Prostate gland (tissue), 2 donors: ENCODE results near the gene PLAC8.

Experiments
- CTCF ChIP-seq, 4 experiments: fragments of 200-600 bp in 2 of 4; fragments of 450-650 bp in 2 of 4; sonication (generic) in 2 of 4; IDR thresholded peaks; 1 replicate in 3 of 4; 2 replicates in 1 of 4; pipeline ENCODE4 v1.5.1; 2016 to 2019; ENCODE audit warnings: antibody characterized with exemption in 4 of 4, mild to moderate bottlenecking in 2 of 4, moderate library complexity in 2 of 4
- POLR2A ChIP-seq: fragments of 450-650 bp; IDR thresholded peaks from one replicate; pipeline ENCODE4 v1.6.1; 2016; ENCODE audit warnings: antibody characterized with exemption, mild to moderate bottlenecking

- TF ChIP-seq CTCF (IDR thresholded peaks at IDR 0.05) (no peak), POLR2A (no peak)
These were observed 3.4 kb downstream of the PLAC8 start for GRCh38 chr4:83110970-83111750.
